GM21447 (cell line): Measurements from ENCODE around the gene MLF2.
A peak's percentile ranks its signal among the peaks of the same experiment; 100 is the strongest.

Experiments used
- ATAC-seq: cut with Tn5 transposase; IDR thresholded peaks from one replicate; pipeline ENCODE4 v1.9.1; 2021; ENCODE audit not compliant: unreplicated experiment

Gene MLF2, protein sequence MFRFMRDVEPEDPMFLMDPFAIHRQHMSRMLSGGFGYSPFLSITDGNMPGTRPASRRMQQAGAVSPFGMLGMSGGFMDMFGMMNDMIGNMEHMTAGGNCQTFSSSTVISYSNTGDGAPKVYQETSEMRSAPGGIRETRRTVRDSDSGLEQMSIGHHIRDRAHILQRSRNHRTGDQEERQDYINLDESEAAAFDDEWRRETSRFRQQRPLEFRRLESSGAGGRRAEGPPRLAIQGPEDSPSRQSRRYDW

DNA sequence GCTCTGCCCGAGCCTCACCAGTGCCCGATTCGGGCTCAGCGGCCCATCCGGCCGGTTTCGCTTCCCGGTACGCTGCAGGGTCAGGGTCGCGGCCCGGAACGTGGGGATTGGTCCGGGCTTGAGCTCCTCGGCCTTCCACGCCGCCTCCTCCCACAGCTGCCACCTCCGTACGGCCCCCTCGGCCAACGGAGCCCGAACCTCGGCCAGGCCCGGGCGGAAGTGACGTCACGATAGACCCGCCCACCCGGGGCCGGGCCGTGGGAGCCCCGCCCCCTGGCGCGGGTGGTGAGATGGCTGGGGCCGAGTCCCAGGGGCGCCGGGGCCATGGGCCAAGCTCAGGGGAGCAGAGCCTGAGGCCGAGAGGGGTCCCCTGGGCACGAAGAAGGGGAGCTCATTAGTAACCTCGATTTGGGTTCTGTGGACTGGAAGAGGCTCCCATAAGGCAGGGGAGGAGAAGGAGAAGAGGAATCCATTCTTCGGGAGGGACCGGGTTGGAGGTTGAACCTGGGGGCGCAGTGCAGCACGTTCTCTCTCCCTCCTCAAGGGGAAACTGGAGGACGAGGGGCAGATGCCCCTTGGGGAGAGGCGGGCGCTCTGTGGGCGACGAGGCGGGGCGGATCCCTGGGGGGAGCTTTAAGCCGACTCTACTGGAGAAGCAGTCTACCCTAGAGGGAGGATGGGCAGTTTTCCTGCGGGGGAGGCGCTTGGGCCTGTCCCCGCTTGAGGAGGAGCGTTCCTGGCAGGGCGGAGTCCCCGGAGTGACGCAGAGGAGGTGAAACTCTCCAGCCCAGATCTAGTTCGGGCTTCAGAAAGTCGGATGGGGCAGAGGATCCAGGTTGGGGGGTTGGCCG, at the start of gene MLF2:
TSS of gene MLF2 (minus strand) at position 221 of the 851 bp plus-strand sequence. CDS start 807 bp downstream, outside the sequence.
- ATAC-seq: peak; percentile 92

DNA sequence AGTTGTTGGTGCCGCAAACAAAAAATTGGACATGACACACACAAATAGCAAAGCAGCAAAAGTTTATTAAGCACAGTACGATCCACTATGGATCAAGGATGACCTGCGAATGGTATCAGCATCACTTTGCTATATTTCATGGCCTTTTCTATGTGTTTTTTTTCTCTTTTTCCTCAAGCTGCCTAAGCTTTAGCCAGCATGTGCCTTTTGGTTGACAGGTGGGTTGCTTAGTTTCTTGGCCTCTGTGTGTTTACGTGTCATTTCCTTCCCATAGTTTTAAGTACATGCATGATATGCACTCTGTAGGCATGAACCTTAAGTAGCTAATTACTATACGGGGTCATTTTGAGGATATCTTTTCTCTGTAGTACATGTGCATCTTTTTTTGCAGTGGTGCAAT, 46.2 kb upstream of the MLF2 start:
- no peak for ATAC-seq

DNA sequence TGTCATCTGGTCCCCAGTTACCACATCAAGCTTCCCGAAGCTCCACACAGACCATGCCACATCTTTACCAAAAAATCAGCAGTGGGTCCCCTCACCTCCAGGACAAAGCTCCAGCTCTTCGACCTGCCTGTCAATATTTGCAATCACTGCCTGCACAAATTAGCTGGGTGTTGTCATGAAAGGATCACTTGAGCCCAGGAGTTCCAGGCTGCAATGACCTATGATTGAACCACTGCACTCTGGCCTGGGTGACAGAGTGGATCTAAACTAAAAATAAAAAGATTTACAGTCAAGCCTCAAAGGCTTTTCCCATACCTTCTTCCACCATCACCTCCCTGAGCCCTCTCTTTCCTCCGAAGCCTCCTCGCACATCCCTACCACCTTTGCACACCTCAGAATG, 43.6 kb upstream of the MLF2 start:
- no peak for ATAC-seq

DNA sequence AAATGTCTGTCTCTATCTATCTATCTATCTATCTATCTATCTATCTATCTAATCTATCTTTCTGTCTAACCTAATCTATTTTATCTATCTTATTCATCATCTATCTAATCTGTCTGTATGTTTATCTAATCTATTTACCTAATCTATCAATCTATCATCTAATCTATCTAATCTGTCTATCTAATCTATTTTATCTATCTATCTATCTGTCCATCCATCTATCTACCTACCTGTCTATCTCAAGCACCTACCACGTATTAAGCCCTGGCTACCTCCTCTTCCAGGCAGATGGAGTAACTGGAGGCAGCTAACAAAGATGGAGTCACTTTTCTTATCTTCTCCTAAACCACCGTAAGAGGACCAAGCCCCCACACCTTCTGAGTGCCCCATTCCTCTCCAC, 42.1 kb upstream of the MLF2 start:
- no peak for ATAC-seq

DNA sequence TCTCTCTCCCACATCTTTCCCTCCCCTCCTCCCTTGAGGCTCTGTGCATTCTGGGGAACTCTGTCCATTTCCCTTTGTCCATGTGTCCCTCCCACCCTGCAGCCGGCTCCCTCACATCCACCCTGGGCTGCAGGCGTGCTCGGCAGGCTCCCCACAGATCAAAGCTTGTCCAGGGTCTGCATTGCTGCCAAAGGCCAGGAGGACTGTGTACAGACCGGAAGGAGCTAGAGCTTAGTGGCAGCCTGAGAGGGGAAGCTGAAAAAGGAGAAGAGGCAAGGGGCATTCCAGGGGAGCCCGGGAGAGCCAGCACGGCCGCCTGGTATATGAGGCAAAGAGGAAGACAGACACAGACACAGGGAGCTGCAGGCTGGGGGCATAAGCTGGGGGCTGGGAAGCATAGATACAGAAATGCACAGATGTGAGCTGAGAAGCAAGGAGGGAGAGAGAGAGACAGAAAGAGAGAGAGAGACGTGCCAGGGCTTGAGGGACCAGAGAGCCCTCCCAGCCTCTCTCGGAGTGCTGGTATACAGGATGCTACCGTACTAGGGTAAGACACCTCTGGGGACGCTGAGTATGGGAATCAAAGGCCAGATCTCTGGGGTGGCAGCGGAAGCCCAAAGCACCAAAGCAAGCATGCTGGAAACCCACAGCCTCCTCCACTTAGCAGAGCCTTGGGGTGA, 39.7 kb upstream of the MLF2 start:
- ATAC-seq: peak; percentile 57

DNA sequence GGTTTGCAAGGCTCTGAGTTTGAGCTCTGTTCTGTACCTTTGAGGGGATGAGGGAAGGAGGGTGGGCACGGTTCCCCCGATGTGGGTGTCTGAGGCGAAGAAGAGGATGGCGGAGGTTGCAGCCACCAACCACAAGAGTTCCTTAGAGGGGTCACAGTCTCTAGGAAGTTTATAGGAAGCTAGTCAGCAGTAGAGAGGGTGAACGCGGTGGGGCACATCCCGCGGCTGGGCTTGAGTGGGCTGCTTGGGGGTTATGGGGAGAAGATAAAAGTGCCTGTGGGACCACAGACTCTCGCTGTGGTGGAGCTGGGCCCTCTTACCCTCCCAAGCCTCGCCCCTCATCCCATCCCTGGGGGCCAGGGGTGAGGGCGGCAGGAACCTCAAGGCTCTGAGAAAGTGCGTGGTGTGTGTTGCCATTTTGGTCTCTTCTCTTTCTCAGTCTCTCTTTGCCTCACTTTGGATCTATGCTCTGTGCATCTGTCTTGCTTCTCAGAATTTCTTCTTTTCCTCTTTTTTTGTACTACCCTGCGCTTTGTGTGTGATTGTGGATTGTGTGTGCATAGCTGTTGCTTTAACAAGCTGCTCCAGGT, 39.1 kb upstream of the MLF2 start:
- no peak for ATAC-seq

DNA sequence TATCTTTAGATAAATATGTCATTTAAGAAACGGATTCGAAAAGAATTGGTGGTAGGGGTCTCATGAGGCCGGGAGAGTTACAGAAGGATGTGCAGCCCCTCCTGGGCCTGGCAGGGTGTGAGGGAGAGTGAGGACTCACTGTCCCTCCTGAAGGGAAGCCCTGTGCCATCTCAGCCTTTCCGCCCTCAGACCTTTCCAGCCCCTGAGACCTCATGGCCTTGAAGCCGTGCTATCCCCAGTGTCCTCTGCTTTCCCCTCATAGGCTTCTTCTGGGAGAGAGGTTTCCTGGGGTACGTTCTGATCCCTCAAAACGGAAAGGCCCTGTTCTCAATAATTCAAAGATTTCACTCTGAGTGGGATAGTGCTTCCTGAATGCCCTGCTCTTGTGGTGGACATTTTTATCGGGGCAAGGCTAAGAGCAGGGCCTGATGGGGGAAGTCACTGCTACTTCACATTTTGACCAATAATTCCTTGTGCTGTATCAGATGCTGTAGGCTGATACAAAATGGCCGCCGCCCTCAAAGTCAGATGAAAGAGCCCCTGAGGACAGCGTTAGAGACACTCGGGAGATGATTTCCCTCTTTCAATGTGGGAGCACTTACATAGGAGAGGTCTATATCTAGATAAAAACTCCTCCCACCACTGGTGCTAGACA, 37.7 kb upstream of the MLF2 start:
- ATAC-seq: no peak

DNA sequence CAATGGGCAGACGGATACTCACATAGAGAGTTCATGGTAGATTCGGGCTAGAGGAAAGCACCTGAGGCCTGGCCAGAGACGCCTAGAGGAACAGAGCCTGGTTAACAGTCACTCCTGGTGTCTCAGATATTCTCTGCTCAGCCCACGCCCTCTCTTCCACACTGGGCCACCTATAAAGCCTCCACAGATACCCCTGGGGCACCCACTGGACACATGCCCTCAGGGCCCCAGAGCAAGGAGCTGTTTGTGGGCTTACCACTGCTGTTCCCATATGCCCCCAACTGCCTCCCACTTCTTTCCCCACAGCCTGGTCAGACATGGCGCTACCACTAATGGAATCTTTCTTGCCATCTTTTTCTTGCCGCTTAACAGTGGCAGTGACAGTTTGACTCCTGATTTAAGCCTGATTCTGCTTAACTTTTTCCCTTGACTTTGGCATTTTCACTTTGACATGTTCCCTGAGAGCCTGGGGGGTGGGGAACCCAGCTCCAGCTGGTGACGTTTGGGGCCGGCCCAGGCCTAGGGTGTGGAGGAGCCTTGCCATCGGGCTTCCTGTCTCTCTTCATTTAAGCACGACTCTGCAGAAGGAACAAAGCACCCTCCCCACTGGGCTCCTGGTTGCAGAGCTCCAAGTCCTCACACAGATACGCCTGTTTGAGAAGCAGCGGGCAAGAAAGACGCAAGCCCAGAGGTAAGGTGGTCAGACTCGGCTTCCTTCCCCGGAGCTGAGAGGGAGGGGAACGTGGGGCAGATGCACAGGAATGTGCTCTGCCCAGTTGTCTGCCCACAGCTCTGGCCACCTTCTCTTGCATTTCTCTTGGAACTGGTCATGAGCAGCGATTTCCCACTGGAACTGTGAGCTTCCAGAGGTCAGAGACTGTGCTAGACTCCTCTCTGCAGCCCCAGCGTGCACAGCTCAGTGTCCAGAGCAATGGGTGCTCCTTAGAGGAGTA, 36.3 kb upstream of the MLF2 start, which contains the start of gene CD4:
TSS of gene CD4 (plus strand) at position 557 of the 953 bp plus-strand sequence. CDS start 10,611 bp downstream, outside the sequence.
- no peak for ATAC-seq

DNA sequence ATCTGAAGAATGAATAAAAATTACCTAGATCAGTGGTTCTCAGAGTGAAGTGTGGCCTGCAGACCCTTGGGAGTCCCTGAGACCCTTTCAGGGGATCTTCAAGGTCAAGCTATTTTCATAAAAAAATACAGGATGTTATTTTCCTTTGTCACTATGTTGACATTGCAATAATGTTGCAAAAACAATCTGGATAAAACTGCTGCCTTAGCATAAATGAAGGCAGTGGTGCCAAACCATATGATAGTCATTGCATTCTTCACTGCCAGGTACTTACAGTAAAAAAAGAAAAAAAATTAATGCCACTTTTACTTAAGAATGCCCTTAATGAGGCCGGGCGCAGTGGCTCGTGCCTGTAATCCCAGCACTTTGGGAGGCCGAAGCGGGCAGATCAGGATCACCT, 34.4 kb upstream of the MLF2 start:
- no peak for ATAC-seq

DNA sequence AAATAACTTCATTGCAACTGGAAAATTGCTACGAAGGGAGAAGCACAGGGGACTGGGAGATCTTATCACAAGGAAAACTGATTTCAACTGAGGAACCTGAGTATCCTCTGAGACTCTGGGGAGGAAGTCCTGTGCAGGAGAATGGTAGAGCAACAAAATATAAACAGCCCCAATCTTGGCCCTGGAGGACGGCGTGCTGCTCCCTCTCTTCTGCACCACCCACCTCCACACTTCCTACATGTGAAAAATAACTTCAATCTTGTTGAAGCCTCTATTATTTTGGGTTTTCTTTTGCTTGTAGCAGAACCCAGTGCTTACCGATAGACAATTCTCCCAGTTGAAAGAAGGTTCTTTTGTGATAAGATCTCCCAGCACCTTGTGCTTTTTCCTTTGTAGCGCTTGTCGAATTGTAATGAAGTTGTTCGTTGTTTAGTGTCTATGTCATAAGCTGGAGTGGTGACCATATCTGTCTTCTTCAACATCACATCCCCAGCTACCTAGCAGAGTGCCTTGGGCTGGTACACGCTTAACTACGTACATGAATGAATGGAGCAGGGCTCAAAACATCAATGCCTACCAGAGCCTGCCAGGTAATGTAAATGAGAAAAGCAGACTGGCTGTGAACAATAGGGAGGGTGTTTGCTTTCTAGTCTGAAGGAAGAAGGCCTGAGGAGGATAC, 33.6 kb upstream of the MLF2 start:
- ATAC-seq: no peak

DNA sequence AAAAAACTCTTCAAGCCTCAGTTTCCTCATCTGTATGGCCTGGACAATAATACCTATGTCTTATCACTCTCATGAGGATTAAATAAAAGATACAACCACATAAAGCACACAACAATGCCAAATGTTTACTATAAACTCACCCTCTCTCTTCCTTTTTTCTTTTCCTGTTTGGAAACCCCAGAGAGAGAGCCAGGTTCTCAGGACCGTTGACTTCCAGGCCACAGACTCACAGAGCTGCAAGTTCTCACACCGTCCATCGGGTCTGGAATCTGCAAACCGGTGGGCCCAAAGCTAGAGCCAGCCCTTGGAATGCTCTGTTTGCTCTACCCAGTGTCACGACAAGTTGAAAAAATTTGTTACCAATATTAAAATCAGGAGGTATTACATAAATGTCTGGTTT, 31.8 kb upstream of the MLF2 start:
- no peak for ATAC-seq

DNA sequence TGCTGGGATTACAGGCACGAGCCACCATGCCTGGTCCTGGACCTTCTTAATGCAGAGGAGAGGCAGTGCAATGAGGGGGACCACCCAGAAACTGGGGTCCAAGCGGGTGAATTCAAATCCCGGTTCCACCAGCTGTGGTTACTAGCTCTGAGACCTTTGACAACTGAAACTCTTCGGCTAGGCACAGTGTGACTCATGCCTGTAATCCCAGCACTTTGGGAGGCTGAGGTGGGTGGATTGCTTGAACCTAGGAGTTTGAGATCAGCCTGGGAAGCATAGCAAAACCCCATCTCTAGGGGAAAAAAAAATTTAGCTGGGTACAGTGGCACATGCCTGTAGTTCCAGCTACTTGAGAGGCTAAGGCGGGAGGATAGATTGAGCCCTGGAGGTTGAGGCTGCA, 31.4 kb upstream of the MLF2 start:
- ATAC-seq: no peak

DNA sequence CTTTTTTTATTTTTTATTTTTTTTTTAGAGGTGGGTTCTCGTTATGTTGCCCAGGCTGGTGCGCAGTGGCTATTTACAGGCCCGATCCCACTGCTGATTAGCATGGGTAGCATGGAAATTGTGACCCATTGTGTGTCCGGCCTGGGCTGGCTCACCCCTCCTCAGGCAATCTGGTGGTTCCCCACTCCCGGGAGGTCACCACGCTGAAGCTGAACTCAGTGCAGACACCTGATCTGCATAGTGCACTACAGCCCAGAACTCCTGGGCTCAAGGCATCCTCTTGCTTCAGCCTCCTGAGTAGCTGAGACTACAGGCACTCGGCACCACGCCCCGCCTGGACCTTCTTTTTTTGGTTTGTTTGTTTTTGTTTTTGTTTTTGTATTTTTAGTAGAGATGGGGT, 30.9 kb upstream of the MLF2 start:
- ATAC-seq: no peak

DNA sequence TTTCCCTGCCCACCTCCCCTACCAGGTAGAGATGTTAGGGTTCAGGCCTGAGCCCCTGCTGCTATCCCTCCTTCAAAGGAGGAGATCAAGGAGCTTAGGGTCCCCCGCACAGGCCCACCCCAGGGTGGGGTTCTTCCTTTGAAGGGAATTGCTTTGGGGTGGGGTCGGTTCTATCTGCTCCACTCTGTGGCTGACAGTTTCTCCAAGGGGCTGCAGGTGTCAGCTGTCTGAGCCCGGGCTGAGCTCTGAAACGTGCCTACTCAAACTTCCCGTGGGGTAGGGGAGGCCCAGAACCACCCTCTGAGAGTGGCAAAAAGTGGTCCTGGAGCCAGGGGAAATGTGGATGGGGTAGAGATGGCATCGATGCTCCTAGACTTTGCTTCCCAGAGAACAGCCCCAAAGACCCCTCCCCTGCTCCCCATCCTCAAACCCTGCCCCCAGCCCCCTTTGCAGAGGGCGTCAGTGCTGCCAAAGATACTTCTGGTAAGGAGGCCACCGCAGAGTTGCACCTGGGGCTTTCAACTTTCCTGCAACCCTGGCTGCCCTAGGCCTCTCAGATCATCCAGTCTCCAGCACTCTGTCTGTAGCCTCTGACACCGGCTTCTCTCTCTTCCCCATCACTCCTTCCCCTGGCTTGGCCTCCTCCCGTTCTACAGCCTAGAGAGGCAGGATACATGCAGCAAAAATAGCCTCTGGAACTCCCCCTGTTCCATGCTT, 30.1 kb upstream of the MLF2 start:
- no peak for ATAC-seq

DNA sequence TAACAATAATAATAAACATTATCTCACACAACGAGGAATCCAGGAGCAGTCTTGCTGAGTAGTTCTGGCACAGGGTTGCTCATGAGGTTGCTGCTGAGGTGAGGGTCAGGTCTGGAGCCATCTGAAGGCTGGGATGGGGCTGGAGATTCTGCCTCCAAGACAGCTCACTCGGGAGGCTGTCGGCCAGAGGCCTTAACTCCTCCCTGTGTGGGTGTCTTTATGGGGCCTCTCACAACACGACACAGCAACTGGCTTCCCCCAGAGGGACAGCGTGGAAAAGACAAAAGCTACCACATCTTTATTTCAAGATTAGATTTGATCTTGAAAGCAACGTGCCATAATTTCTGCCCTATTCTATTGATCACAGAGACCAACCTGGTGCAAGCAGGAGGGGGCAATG, 29.2 kb upstream of the MLF2 start:
- ATAC-seq: no peak

DNA sequence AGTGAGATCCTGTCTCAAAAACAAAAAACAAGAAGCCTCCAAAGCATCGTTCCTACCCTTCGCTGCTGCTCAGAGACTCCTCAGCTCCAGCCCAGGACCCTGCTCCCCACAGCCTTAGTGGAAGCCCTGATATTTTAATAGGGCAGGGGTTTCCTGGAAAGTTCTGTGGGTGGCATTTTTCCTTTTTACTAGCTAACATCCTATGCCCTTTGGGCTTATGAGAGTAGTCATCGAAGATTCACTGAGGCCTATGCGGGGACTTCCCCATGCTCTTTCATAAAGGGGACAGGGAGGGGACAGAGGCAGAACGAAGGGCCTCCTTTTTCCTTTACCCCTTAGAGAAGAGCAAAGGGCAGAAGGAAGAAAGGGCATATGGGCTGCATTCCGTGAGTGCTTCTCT, 27.6 kb upstream of the MLF2 start:
- no peak for ATAC-seq

DNA sequence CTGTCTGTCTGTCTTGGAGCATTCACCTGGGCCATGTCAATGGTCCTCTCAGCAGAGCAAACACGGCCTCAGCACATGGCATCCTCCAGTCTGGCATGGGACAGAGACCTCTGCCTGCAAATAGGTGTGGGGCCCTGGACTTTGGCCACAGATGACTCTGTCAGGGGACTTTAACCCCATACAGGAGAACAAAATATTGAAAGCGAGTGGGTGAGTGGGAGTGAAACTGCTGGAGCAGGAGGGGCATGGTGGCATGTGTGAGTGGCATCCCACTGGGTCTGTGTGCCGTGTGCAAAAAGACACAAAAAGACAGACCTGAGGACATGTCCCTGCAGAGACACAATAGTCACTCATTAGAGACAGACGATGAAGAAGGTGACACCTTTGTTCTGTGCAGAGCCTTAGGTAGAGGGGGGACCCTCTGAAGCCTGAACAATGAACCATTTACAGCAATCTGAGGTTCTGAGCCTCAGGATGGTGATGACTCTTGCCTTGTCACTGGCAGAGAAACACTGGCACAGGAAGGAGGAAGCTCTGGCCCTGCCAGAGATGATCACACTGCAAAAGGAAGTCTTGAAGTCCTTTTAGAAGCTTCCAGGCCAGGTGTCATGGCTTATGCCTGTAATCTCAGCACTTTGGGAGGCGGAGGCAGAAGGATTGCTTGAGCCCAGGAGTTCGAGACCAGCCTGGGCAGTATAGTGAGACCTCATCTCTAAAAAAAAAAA, 26.9 kb upstream of the MLF2 start:
- ATAC-seq: no peak
